ENCODE data around the gene NFATC1.

The NFATC1 gene

DNA sequence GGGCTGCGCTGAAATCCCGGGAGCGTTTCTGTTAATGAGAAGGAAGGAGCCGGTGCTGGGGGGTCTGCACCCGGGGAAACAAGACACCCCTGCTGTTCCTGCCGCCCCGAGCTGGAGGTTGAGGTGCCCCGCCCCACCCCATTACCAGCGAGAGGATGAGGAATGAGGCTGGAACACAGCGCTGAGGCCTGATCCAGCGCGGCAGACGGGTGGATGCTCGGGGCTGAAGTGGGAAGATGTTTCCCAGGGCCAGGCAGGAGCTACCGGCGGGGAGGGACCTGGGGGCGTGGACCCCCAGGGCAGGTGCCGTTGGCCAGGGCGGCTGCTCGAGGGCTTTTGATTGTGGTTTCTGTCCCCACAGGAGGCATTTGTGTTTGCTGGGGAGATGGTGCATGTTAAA lies 149.5 kb downstream of the NFATC1 start:
- H3K9me3 ChIP-seq (ENCODE audit: insufficient read depth, low read length): no peaks in the 10 kb centered on the region
- no peaks in the 10 kb centered on the region for H3K27me3 ChIP-seq (ENCODE audit: low read depth, low read length)
- H4K20me1 ChIP-seq (ENCODE audit: insufficient read depth, low read length): no peaks in the 10 kb centered on the region
- H2AFZ ChIP-seq (ENCODE audit: low read depth, low read length): no peak overlapping the region
- no peaks in the 10 kb centered on the region for H3K36me3 ChIP-seq (replicated peaks; ENCODE audit: low read depth, low read length)
- no peaks in the 10 kb centered on the region for H3K4me1 ChIP-seq (ENCODE audit: low read length)
- no peak overlapping the region for H3K9ac ChIP-seq (ENCODE audit: low read length)
- H3K4me2 ChIP-seq (ENCODE audit: low read length): no peak overlapping the region
- H3K27ac ChIP-seq (ENCODE audit: low read length): no peak overlapping the region
- no peaks in the 10 kb centered on the region for H3K79me2 ChIP-seq (ENCODE audit: low read length)
- no peak overlapping the region for H3K4me3 ChIP-seq (ENCODE audit: low read length)
- no peak for TF ChIP-seq EZH2phosphoT487 (IDR thresholded peaks at IDR 0.05; ENCODE audit: low read depth)
- TF ChIP-seq, protein P1, sequence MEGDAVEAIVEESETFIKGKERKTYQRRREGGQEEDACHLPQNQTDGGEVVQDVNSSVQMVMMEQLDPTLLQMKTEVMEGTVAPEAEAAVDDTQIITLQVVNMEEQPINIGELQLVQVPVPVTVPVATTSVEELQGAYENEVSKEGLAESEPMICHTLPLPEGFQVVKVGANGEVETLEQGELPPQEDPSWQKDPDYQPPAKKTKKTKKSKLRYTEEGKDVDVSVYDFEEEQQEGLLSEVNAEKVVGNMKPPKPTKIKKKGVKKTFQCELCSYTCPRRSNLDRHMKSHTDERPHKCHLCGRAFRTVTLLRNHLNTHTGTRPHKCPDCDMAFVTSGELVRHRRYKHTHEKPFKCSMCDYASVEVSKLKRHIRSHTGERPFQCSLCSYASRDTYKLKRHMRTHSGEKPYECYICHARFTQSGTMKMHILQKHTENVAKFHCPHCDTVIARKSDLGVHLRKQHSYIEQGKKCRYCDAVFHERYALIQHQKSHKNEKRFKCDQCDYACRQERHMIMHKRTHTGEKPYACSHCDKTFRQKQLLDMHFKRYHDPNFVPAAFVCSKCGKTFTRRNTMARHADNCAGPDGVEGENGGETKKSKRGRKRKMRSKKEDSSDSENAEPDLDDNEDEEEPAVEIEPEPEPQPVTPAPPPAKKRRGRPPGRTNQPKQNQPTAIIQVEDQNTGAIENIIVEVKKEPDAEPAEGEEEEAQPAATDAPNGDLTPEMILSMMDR (IDR thresholded peaks at IDR 0.05; ENCODE audit: low read depth, low read length): no peak

DNA sequence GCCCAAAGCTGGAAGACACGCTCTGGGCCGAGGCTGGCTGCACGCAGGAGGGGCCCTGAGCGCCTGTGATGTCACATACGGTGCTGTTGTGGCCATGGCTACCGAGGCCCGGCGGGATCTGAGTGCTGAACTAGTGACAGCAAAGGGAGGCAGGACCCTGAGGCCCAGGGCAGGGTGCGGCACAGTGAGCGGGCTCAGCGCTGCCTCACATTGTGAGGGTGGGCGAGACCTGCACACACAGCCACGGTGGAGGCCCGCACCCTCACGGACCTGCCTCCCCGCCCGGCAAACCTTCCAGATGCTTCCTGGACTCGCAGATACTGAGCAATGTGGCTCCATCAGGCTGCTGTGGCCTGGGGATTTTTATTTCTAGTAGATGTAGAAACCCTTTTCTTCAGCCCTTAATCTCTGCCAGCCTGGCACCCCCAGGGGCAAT lies 150.0 kb downstream of the NFATC1 start:
- Histone ChIP-seq H3K4me3 (ENCODE audit: low read length) (no peak overlapping the region), H3K4me2 (ENCODE audit: low read length) (no peak overlapping the region), H2AFZ (ENCODE audit: low read depth, low read length) (no peak overlapping the region), H4K20me1 (ENCODE audit: insufficient read depth, low read length) (no peaks in the 10 kb centered on the region), H3K36me3 (replicated peaks; ENCODE audit: low read depth, low read length) (no peaks in the 10 kb centered on the region), H3K4me1 (ENCODE audit: low read length) (no peaks in the 10 kb centered on the region), H3K79me2 (ENCODE audit: low read length) (no peaks in the 10 kb centered on the region), H3K9me3 (ENCODE audit: insufficient read depth, low read length) (no peaks in the 10 kb centered on the region), H3K9ac (ENCODE audit: low read length) (no peak overlapping the region), H3K27ac (ENCODE audit: low read length) (no peak overlapping the region), H3K27me3 (ENCODE audit: low read depth, low read length) (no peaks in the 10 kb centered on the region)
- TF ChIP-seq EZH2phosphoT487 (IDR thresholded peaks at IDR 0.05; ENCODE audit: low read depth): no peak
- TF ChIP-seq, protein P1 (IDR thresholded peaks at IDR 0.05; ENCODE audit: low read depth, low read length): no peak

DNA sequence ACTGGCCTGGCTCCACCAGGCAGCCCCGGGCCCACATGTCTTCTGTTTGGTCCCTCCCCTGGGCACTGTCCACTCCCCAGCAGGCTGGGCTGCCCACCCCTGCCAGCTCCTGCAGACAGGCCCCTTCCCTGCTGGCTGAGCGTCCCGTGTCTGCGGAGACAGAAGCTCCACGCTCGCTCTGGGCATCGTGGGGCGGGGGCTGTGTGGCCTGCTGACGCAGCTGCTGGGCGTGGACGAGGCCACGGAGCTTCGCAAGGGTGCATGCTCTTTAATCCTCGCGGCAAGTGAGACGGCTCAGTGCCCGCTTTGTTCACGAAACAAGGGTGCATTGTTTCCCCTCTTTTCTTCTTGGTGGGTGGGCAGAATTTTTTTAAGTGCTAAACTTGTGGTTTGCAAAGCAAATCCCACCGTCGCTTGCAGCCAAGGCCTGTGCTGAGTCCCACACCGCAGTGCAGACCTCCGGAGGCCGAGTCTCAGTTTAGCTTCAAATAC lies 151.1 kb downstream of the NFATC1 start:
- H3K4me3 ChIP-seq (ENCODE audit: low read length): no peak overlapping the region
- H3K9ac ChIP-seq (ENCODE audit: low read length): no peak overlapping the region
- H3K36me3 ChIP-seq (replicated peaks; ENCODE audit: low read depth, low read length): no peaks in the 10 kb centered on the region
- H3K4me1 ChIP-seq (ENCODE audit: low read length): no peaks in the 10 kb centered on the region
- no peak for TF ChIP-seq EZH2phosphoT487 (IDR thresholded peaks at IDR 0.05; ENCODE audit: low read depth)
- TF ChIP-seq, protein P1 (IDR thresholded peaks at IDR 0.05; ENCODE audit: low read depth, low read length): no peak
- no peaks in the 10 kb centered on the region for H3K79me2 ChIP-seq (ENCODE audit: low read length)
- no peak overlapping the region for H3K27ac ChIP-seq (ENCODE audit: low read length)
- no peak overlapping the region for H3K4me2 ChIP-seq (ENCODE audit: low read length)
- H3K9me3 ChIP-seq (ENCODE audit: insufficient read depth, low read length): no peaks in the 10 kb centered on the region
- H4K20me1 ChIP-seq (ENCODE audit: insufficient read depth, low read length): no peaks in the 10 kb centered on the region
- H3K27me3 ChIP-seq (ENCODE audit: low read depth, low read length): no peaks in the 10 kb centered on the region
- no peak overlapping the region for H2AFZ ChIP-seq (ENCODE audit: low read depth, low read length)

DNA sequence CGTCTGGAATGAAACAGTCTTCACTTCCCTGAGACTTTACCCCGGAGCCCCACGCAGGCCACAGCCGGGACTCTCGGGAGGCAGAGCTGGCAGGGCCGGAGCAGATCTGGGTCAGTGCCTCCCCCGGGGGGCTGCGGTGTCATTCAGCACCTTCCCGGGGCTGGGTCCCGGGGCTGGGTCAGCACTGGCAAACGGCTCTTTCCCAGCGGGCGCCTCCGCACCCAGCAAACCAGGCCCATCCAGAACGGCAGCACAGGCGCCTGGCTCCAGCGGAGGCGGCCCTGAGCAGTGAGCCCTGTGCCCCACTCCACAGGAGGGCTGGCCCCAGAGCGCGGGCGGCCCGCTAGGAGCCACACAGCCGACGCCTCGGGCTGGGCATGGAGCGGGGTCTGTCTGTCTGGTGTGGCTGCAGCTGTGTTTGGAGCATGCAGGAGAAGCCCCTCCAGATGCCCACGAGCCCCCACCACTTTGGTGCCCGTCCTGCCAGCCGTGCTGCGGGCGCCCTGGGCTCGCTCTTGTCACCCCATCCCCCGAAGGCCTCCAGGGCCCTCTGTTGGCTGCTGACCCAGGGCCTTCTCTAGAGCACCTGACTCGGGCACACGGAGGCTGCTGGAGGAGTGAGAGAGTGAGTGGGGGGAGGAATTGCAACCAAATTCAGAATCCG lies 151.8 kb downstream of the NFATC1 start:
- Histone ChIP-seq H3K27me3 (ENCODE audit: low read depth, low read length) (no peaks in the 10 kb centered on the region), H3K4me1 (ENCODE audit: low read length) (no peaks in the 10 kb centered on the region), H3K27ac (ENCODE audit: low read length) (no peak overlapping the region), H3K4me2 (ENCODE audit: low read length) (no peak overlapping the region), H2AFZ (ENCODE audit: low read depth, low read length) (no peak overlapping the region), H3K36me3 (replicated peaks; ENCODE audit: low read depth, low read length) (no peaks in the 10 kb centered on the region), H4K20me1 (ENCODE audit: insufficient read depth, low read length) (no peaks in the 10 kb centered on the region), H3K9ac (ENCODE audit: low read length) (no peak overlapping the region), H3K9me3 (ENCODE audit: insufficient read depth, low read length) (no peaks in the 10 kb centered on the region), H3K79me2 (ENCODE audit: low read length) (no peaks in the 10 kb centered on the region), H3K4me3 (ENCODE audit: low read length) (no peak overlapping the region)
- TF ChIP-seq, protein P1 (IDR thresholded peaks at IDR 0.05; ENCODE audit: low read depth, low read length): no peak
- no peak for TF ChIP-seq EZH2phosphoT487 (IDR thresholded peaks at IDR 0.05; ENCODE audit: low read depth)

All from OCI-LY3 (cell line).